ENCODE results near the gene TTLL3.
"Not testable (repeated sequence)": the region's sequence is repeated elsewhere in the genome, so short reads cannot be mapped to it uniquely, and the experiment has no call there.

TTLL3 gene

DNA sequence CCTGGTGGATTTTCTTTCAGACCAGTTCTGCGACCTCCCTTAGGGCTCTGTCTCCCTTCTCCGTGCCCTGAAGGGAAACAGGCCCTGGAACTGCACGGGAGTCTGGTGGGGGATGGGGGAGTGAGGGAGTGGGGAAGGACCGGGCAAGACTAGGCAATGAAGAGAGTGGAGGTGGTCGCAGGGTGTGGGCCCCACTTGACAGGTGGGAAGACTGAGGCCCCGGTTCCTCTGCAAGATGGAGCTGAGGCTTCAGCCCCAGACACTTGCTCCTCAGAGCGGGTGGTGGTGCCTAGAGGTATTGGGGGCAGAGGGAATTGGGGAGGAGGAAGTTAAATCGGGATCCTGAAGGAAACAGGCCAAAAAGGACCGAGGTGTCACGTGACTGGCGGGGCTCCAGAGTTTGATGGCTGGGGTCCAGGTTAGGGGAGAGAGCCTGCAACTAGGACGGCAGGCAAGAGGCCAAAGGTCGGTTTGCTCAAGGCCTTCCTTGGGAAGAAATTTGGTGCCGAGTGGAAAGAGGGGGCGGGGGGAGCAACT, 39.7 kb upstream of the TTLL3 start:
- peak overlapping the region; percentile 84 for H3K4me3 ChIP-seq (ENCODE audit: low read depth, low read length)

DNA sequence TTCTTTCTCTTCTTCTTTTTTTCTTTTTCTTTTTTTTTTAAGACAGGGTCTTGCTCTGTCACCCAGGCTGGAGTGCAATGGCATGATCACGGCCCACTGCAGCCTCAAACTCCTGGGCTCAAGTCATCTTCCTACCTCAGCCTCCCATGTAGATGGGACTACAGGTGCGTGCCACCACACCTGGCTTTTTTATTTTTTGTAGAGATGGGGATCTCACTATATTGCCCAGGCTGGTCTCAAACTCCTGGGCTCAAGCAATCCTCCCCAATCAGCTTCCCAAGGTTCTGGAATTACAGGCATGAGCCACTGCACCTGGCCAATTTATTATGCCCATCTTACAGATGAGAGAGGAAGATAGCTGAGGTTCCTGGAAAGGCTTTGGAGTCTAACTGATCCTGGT, 39.1 kb upstream of the TTLL3 start:
- H3K27ac ChIP-seq (ENCODE audit: low read depth, low read length); H2AFZ ChIP-seq (ENCODE audit: low read length, unreplicated experiment); H3K4me3 ChIP-seq (ENCODE audit: low read depth, low read length); H3K36me3 ChIP-seq (ENCODE audit: insufficient read depth, low read length); H3K27me3 ChIP-seq (ENCODE audit: insufficient read depth, low read length): not testable (repeated sequence)
- Histone ChIP-seq H3K4me1 (ENCODE audit: control insufficient read depth, insufficient read depth, low read length, unreplicated experiment) (peaks cover 26% of the 10 kb centered on the region), H3K79me2 (ENCODE audit: control insufficient read depth, insufficient read depth, low read length, unreplicated experiment) (peaks cover 14% of the 10 kb centered on the region)

More for the DNA sequence above, 39.7 kb upstream of the TTLL3 start:
- Histone ChIP-seq H3K36me3 (ENCODE audit: insufficient read depth, low read length) (no peaks in the 10 kb centered on the region), H3K27ac (ENCODE audit: low read depth, low read length) (no peak overlapping the region), H2AFZ (ENCODE audit: low read length, unreplicated experiment) (peak overlapping the region; percentile 81), H3K79me2 (ENCODE audit: control insufficient read depth, insufficient read depth, low read length, unreplicated experiment) (peaks cover 14% of the 10 kb centered on the region), H3K27me3 (ENCODE audit: insufficient read depth, low read length) (no peaks in the 10 kb centered on the region), H3K4me1 (ENCODE audit: control insufficient read depth, insufficient read depth, low read length, unreplicated experiment) (peaks cover 26% of the 10 kb centered on the region)

GRCh38 chr3:9776896-9777693, 33.0 kb upstream of the TTLL3 start:
- Histone ChIP-seq H3K27me3 (ENCODE audit: insufficient read depth, low read length) (no peaks in the 10 kb centered on the region), H2AFZ (ENCODE audit: low read length, unreplicated experiment) (no peak overlapping the region), H3K36me3 (ENCODE audit: insufficient read depth, low read length) (no peaks in the 10 kb centered on the region), H3K79me2 (ENCODE audit: control insufficient read depth, insufficient read depth, low read length, unreplicated experiment) (no peaks in the 10 kb centered on the region), H3K4me3 (ENCODE audit: low read depth, low read length) (no peak overlapping the region), H3K27ac (ENCODE audit: low read depth, low read length) (no peak overlapping the region), H3K4me1 (ENCODE audit: control insufficient read depth, insufficient read depth, low read length, unreplicated experiment) (peaks cover 19% of the 10 kb centered on the region)

DNA sequence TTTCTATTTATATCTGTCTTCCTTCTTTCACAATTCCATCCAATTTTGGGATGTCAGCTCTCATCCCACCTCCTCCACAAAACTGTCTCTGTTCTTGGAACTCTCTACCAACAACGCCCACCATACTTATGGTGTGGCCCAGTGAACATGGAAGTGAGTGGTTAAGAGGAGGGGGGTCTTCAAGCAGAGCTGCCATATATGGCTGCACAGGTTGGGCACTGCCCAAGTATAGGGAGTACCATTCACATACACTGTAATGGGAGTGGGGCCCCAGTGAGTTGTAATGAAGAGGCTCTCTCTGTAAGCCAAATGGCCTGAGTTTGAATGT, 32.4 kb upstream of the TTLL3 start:
- no peaks in the 10 kb centered on the region for H3K79me2 ChIP-seq (ENCODE audit: control insufficient read depth, insufficient read depth, low read length, unreplicated experiment)
- peak overlapping the region; percentile 32; the same call in 1 of the 2 replicates for H3K27ac ChIP-seq (ENCODE audit: low read depth, low read length)
- H3K27me3 ChIP-seq (ENCODE audit: insufficient read depth, low read length) = no peaks in the 10 kb centered on the region
- no peak overlapping the region for H2AFZ ChIP-seq (ENCODE audit: low read length, unreplicated experiment)
- H3K36me3 ChIP-seq (ENCODE audit: insufficient read depth, low read length) = 0 out of 2 replicates have a peak, but pooled peaks cover under 1% of the 10 kb centered on the region
- peaks cover 19% of the 10 kb centered on the region for H3K4me1 ChIP-seq (ENCODE audit: control insufficient read depth, insufficient read depth, low read length, unreplicated experiment)
- H3K4me3 ChIP-seq (ENCODE audit: low read depth, low read length) = no peak overlapping the region

DNA sequence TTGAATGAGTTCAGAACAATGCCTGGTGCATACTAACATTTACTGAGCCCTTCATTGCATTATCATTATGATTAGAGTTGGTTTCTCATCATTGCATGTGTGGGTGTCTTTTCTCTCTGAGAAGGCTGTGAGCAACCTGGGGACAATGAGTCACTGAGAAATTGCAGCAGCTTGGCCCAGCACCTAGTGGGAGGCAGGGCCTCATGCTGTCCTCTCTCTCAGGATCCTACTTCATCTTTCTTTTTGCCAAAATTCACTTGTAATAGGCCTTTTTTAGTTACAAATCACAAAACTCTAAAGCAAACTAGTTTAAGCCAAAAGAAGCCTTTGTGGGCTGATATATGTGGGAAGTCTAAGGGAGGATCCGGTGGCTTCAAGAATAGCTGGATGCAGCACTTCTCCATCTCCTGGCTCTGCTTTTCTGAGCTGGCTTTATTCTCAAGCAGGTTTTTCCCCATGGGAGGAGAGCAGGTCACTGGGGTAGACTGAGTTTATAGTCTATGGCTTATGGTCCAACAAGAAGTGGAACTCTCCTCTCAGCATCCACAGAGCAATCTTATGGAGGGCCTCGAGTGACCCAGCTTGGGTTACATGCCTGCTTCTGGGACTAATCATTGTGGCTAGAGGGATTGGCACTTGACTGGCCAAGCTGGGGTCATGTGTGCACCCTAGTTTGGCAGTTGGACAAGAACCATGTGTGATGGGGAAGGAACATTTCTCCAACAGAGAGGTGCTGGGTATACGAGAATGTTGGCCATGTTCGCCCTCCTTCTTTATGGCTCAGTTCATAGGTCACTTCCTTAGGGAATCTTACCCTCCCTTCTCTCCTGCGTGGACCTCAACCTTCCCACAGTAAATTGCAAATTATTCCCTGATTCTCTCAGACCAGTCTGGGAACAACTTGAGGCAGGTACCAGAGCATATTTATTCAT, 31.7 kb upstream of the TTLL3 start:
- Histone ChIP-seq H2AFZ (ENCODE audit: low read length, unreplicated experiment) (no peak overlapping the region), H3K36me3 (ENCODE audit: insufficient read depth, low read length) (0 out of 2 replicates have a peak, but pooled peaks cover 6% of the 10 kb centered on the region), H3K27ac (ENCODE audit: low read depth, low read length) (peak overlapping the region; percentile 50), H3K27me3 (ENCODE audit: insufficient read depth, low read length) (no peaks in the 10 kb centered on the region), H3K79me2 (ENCODE audit: control insufficient read depth, insufficient read depth, low read length, unreplicated experiment) (no peaks in the 10 kb centered on the region), H3K4me3 (ENCODE audit: low read depth, low read length) (no peak overlapping the region), H3K4me1 (ENCODE audit: control insufficient read depth, insufficient read depth, low read length, unreplicated experiment) (peaks cover 19% of the 10 kb centered on the region)

DNA sequence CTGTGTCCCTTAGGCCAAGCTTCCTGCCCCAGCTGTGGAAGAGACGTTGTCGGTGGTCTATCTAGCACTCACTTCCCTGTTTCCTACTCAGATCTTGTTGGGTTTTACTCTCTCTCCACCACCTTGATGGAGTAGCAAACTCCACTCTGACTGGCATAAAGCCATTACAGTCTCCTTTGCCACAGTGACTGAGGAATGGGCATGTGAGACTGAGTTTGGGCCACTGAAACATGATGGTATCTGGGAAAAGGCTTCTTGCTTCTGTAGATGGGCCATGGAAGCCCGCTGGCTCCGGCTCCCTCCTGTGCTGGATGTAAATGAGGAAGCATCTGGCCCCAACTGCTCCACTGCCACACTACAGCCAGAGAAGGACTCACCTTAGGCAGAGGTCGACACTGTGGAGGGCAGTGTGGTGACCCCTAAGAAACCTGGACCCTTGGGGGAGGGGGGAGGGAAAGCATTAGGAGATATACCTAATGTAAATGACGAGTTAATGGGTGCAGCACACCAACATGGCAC, 30.9 kb upstream of the TTLL3 start:
- H3K36me3 ChIP-seq (ENCODE audit: insufficient read depth, low read length) = 0 out of 2 replicates have a peak, but pooled peaks cover 9% of the 10 kb centered on the region
- no peak overlapping the region for H3K4me3 ChIP-seq (ENCODE audit: low read depth, low read length)
- peak overlapping the region; percentile 50 for H3K27ac ChIP-seq (ENCODE audit: low read depth, low read length)
- no peaks in the 10 kb centered on the region for H3K79me2 ChIP-seq (ENCODE audit: control insufficient read depth, insufficient read depth, low read length, unreplicated experiment)
- H3K4me1 ChIP-seq (ENCODE audit: control insufficient read depth, insufficient read depth, low read length, unreplicated experiment) = peaks cover 19% of the 10 kb centered on the region
- H3K27me3 ChIP-seq (ENCODE audit: insufficient read depth, low read length) = no peaks in the 10 kb centered on the region
- H2AFZ ChIP-seq (ENCODE audit: low read length, unreplicated experiment) = no peak overlapping the region

DNA sequence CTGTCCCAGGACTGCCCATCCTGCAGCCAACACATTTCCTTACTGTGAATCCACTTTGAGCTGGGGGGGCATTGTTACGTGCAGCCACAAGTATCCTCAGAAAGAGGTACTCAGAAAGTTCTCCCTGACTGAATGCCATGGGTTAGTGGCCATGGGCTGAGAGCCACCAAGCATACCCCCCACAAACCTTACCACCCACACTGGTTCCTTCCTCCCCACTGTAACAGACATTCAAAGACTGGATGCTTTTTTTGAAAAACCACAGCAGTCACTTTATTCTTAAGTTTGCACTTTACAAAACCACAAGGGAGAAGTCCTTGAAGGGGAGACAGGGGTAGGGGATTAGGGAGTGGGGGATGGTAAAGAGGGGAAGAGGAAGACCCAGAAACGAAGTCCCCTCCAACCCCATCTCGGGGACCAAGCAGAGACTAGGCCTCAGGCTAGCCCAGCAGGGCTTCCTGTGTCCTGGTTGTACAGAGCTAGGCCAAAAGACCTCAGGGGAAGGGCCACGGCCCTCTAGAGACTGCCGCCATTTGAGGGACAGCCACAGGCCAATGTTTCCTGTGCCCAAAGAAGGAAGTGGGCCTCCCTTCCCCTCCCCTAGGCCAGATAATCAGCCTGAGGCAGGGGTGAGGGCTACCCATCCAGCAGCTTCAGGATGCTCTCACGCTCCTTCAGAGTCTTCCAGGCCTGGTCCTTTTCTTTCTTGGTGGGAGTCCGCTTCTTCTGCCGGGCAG, 30.2 kb upstream of the TTLL3 start:
- Histone ChIP-seq H3K79me2 (ENCODE audit: control insufficient read depth, insufficient read depth, low read length, unreplicated experiment) (no peaks in the 10 kb centered on the region), H3K36me3 (ENCODE audit: insufficient read depth, low read length) (peaks cover 10% of the 10 kb centered on the region; the same call in 1 of the 2 replicates), H3K27me3 (ENCODE audit: insufficient read depth, low read length) (no peaks in the 10 kb centered on the region), H3K4me3 (ENCODE audit: low read depth, low read length) (no peak overlapping the region), H3K4me1 (ENCODE audit: control insufficient read depth, insufficient read depth, low read length, unreplicated experiment) (peaks cover 19% of the 10 kb centered on the region), H3K27ac (ENCODE audit: low read depth, low read length) (no peak overlapping the region), H2AFZ (ENCODE audit: low read length, unreplicated experiment) (no peak overlapping the region)

DNA sequence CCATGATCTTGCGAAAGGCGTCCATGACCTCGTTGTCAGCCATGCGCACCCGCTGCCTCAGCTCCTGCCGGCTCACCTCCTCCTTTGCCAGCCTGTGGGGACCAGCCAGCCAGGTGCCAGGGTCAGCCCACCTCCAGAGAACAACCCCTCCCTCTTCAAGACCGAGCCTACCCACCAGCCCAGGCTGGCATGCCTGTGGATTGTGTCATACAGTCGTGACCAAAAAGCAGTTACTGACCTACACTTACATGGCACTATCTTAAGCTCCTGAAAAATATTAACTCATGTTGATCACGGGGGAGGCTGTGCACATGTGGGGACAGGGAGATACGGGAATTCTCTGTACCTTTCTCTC, 29.6 kb upstream of the TTLL3 start:
- Histone ChIP-seq H2AFZ (ENCODE audit: low read length, unreplicated experiment) (no peak overlapping the region), H3K27ac (ENCODE audit: low read depth, low read length) (no peak overlapping the region), H3K36me3 (ENCODE audit: insufficient read depth, low read length) (peaks cover 13% of the 10 kb centered on the region; the same call in 1 of the 2 replicates), H3K4me3 (ENCODE audit: low read depth, low read length) (no peak overlapping the region), H3K4me1 (ENCODE audit: control insufficient read depth, insufficient read depth, low read length, unreplicated experiment) (peaks cover 19% of the 10 kb centered on the region), H3K79me2 (ENCODE audit: control insufficient read depth, insufficient read depth, low read length, unreplicated experiment) (no peaks in the 10 kb centered on the region), H3K27me3 (ENCODE audit: insufficient read depth, low read length) (no peaks in the 10 kb centered on the region)

DNA sequence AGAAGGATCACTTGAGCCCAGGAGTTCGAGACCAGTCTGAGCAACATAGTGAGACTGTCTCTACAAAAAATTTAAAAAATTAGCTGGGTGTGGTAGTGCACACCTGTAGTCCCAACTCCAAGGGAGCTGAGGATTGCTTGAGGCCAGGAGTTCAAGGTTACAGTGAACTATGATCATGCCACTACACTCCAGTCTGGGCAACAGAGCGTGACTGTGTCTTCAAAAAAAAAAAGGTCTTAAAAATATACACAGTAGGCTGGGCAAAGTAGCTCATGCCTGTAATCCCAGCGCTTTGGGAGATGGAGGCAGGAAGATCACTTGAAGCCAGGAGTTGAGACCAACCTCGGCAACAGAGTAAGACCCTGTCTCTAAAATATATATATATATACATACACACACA, 29.2 kb upstream of the TTLL3 start:
- Histone ChIP-seq H3K79me2 (ENCODE audit: control insufficient read depth, insufficient read depth, low read length, unreplicated experiment) (no peaks in the 10 kb centered on the region), H3K27ac (ENCODE audit: low read depth, low read length) (no peak overlapping the region), H3K4me1 (ENCODE audit: control insufficient read depth, insufficient read depth, low read length, unreplicated experiment) (peaks cover 19% of the 10 kb centered on the region), H2AFZ (ENCODE audit: low read length, unreplicated experiment) (no peak overlapping the region), H3K36me3 (ENCODE audit: insufficient read depth, low read length) (peaks cover 13% of the 10 kb centered on the region; the same call in 1 of the 2 replicates), H3K27me3 (ENCODE audit: insufficient read depth, low read length) (no peaks in the 10 kb centered on the region), H3K4me3 (ENCODE audit: low read depth, low read length) (no peak overlapping the region)

DNA sequence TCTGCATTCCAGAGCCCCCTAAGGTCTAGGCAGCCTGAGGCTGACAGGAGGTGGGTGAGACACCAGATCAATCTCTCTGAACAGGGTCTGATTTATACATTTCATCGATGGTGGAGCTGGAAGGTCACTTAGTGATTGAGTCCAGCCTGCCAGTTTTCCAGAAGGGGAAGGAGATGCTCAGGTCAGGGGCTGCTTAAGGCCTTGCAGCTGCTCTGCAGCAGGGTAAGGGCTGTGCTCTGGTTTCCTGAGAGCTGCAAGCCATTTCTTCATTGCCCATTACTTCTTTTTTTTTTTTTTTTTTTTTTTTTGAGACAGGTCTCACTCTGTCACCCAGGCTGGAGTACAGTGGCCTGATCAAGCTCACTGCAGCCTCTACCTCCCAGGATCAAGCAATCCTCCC, 28.5 kb upstream of the TTLL3 start:
- peaks cover 13% of the 10 kb centered on the region; the same call in 1 of the 2 replicates for H3K36me3 ChIP-seq (ENCODE audit: insufficient read depth, low read length)
- H2AFZ ChIP-seq (ENCODE audit: low read length, unreplicated experiment) = no peak overlapping the region
- H3K79me2 ChIP-seq (ENCODE audit: control insufficient read depth, insufficient read depth, low read length, unreplicated experiment) = no peaks in the 10 kb centered on the region
- peaks cover 19% of the 10 kb centered on the region for H3K4me1 ChIP-seq (ENCODE audit: control insufficient read depth, insufficient read depth, low read length, unreplicated experiment)
- no peaks in the 10 kb centered on the region for H3K27me3 ChIP-seq (ENCODE audit: insufficient read depth, low read length)
- no peak overlapping the region for H3K4me3 ChIP-seq (ENCODE audit: low read depth, low read length)
- no peak overlapping the region for H3K27ac ChIP-seq (ENCODE audit: low read depth, low read length)
